ENCODE data around the gene CNTNAP2.

CNTNAP2 gene

DNA sequence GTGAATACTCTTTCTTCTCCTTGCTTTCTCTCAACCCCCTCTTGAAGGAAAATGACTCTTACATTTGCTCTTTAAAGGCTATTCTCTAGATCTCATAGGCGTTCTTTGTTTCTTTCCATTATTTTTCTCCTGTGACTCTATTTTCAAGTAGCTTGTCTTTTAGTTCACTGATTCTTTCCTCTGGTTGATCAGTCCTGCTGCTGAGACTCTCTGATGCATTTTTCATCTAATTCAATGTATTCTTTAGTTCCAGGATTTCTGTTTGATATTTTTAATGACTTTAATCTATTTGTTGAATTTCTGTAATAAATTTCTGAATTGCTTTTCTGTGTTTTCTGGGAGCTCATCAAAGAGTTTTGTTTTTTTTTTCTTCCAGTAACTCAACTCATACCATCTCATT, 397.7 kb downstream of the CNTNAP2 start:
- Histone ChIP-seq H3K9me3 (ENCODE audit: control insufficient read depth, low read length) (peaks cover 3% of the 10 kb centered on the region), H3K4me1 (ENCODE audit: control insufficient read depth, insufficient read depth, low read length) (no peaks in the 10 kb centered on the region), H3K4me3 (ENCODE audit: insufficient read depth, low read depth, low read length) (no peak overlapping the region), H3K27me3 (ENCODE audit: control insufficient read depth, insufficient read depth, low read length, poor library complexity, severe bottlenecking) (no peaks in the 10 kb centered on the region), H3K27ac (ENCODE audit: insufficient read depth, low read depth, low read length, poor library complexity, severe bottlenecking) (no peak overlapping the region), H3K36me3 (ENCODE audit: control insufficient read depth, insufficient read depth, low read length) (no peaks in the 10 kb centered on the region)
- 90 to 96% methylated on average over 1 of the region's 1 CpG for WGBS, 2 experiments

- no peaks in the 10 kb centered on the region for H3K36me3 ChIP-seq (ENCODE audit: control insufficient read depth, insufficient read depth, low read length)
- H3K4me3 ChIP-seq (ENCODE audit: insufficient read depth, low read depth, low read length): no peak overlapping the region
- no peaks in the 10 kb centered on the region for H3K9me3 ChIP-seq (ENCODE audit: control insufficient read depth, low read length)
- H3K4me1 ChIP-seq (ENCODE audit: control insufficient read depth, insufficient read depth, low read length): no peaks in the 10 kb centered on the region
- 100% methylated on average over 2 of the region's 2 CpGs; no CpG with 5 or more reads in 1 of the 2 experiments for WGBS, 2 experiments
- no peak overlapping the region for H3K27ac ChIP-seq (ENCODE audit: insufficient read depth, low read depth, low read length, poor library complexity, severe bottlenecking)
- no peaks in the 10 kb centered on the region for H3K27me3 ChIP-seq (ENCODE audit: control insufficient read depth, insufficient read depth, low read length, poor library complexity, severe bottlenecking)
These were observed 412.0 kb downstream of the CNTNAP2 start for GRCh38 chr7:146528581-146528980.

GRCh38 chr7:146539836-146540235, 423.2 kb downstream of the CNTNAP2 start:
- WGBS, 2 experiments: 75 to 84% methylated on average over 1 of the region's 1 CpG
- Histone ChIP-seq H3K27me3 (ENCODE audit: control insufficient read depth, insufficient read depth, low read length, poor library complexity, severe bottlenecking) (no peaks in the 10 kb centered on the region), H3K4me1 (ENCODE audit: control insufficient read depth, insufficient read depth, low read length) (no peaks in the 10 kb centered on the region), H3K27ac (ENCODE audit: insufficient read depth, low read depth, low read length, poor library complexity, severe bottlenecking) (no peak overlapping the region), H3K36me3 (ENCODE audit: control insufficient read depth, insufficient read depth, low read length) (no peaks in the 10 kb centered on the region), H3K4me3 (ENCODE audit: insufficient read depth, low read depth, low read length) (no peak overlapping the region), H3K9me3 (ENCODE audit: control insufficient read depth, low read length) (no peaks in the 10 kb centered on the region)

GRCh38 chr7:146542101-146542500, 425.5 kb downstream of the CNTNAP2 start:
- WGBS, 2 experiments: 89 to 92% methylated on average over 2 of the region's 2 CpGs

GRCh38 chr7:146544748-146545147, 428.1 kb downstream of the CNTNAP2 start:
- H3K4me3 ChIP-seq (ENCODE audit: insufficient read depth, low read depth, low read length): no peak overlapping the region
- WGBS, 2 experiments: 48 to 49% methylated on average over 2 of the region's 2 CpGs
- H3K4me1 ChIP-seq (ENCODE audit: control insufficient read depth, insufficient read depth, low read length): no peaks in the 10 kb centered on the region
- H3K36me3 ChIP-seq (ENCODE audit: control insufficient read depth, insufficient read depth, low read length): no peaks in the 10 kb centered on the region
- H3K27me3 ChIP-seq (ENCODE audit: control insufficient read depth, insufficient read depth, low read length, poor library complexity, severe bottlenecking): no peaks in the 10 kb centered on the region
- no peak overlapping the region for H3K27ac ChIP-seq (ENCODE audit: insufficient read depth, low read depth, low read length, poor library complexity, severe bottlenecking)
- no peaks in the 10 kb centered on the region for H3K9me3 ChIP-seq (ENCODE audit: control insufficient read depth, low read length)

More at GRCh38 chr7:146542101-146542500, 425.5 kb downstream of the CNTNAP2 start:
- Histone ChIP-seq H3K4me3 (ENCODE audit: insufficient read depth, low read depth, low read length) (no peak overlapping the region), H3K27me3 (ENCODE audit: control insufficient read depth, insufficient read depth, low read length, poor library complexity, severe bottlenecking) (no peaks in the 10 kb centered on the region), H3K27ac (ENCODE audit: insufficient read depth, low read depth, low read length, poor library complexity, severe bottlenecking) (no peak overlapping the region), H3K4me1 (ENCODE audit: control insufficient read depth, insufficient read depth, low read length) (no peaks in the 10 kb centered on the region), H3K9me3 (ENCODE audit: control insufficient read depth, low read length) (no peaks in the 10 kb centered on the region), H3K36me3 (ENCODE audit: control insufficient read depth, insufficient read depth, low read length) (no peaks in the 10 kb centered on the region)

- Histone ChIP-seq H3K27me3 (ENCODE audit: control insufficient read depth, insufficient read depth, low read length, poor library complexity, severe bottlenecking) (no peaks in the 10 kb centered on the region), H3K4me3 (ENCODE audit: insufficient read depth, low read depth, low read length) (no peak overlapping the region), H3K9me3 (ENCODE audit: control insufficient read depth, low read length) (no peaks in the 10 kb centered on the region), H3K27ac (ENCODE audit: insufficient read depth, low read depth, low read length, poor library complexity, severe bottlenecking) (no peak overlapping the region), H3K4me1 (ENCODE audit: control insufficient read depth, insufficient read depth, low read length) (no peaks in the 10 kb centered on the region), H3K36me3 (ENCODE audit: control insufficient read depth, insufficient read depth, low read length) (no peaks in the 10 kb centered on the region)
- 90 to 93% methylated on average over 1 of the region's 1 CpG for WGBS, 2 experiments
These were observed 432.2 kb downstream of the CNTNAP2 start for GRCh38 chr7:146548816-146549215.

GRCh38 chr7:146554556-146554955, 438.0 kb downstream of the CNTNAP2 start:
- Histone ChIP-seq H3K4me3 (ENCODE audit: insufficient read depth, low read depth, low read length) (no peak overlapping the region), H3K27me3 (ENCODE audit: control insufficient read depth, insufficient read depth, low read length, poor library complexity, severe bottlenecking) (no peaks in the 10 kb centered on the region), H3K9me3 (ENCODE audit: control insufficient read depth, low read length) (no peaks in the 10 kb centered on the region), H3K27ac (ENCODE audit: insufficient read depth, low read depth, low read length, poor library complexity, severe bottlenecking) (no peak overlapping the region), H3K4me1 (ENCODE audit: control insufficient read depth, insufficient read depth, low read length) (no peaks in the 10 kb centered on the region), H3K36me3 (ENCODE audit: control insufficient read depth, insufficient read depth, low read length) (no peaks in the 10 kb centered on the region)
- whole genome bisulfite sequencing, 2 experiments: 93% methylated on average over 6 of the region's 6 CpGs

GRCh38 chr7:146557971-146558469, 441.4 kb downstream of the CNTNAP2 start:
- no peaks in the 10 kb centered on the region for H3K27me3 ChIP-seq (ENCODE audit: control insufficient read depth, insufficient read depth, low read length, poor library complexity, severe bottlenecking)
- 84 to 90% methylated on average over 3 to 4 of the region's 4 CpGs for WGBS, 2 experiments
- no peaks in the 10 kb centered on the region for H3K36me3 ChIP-seq (ENCODE audit: control insufficient read depth, insufficient read depth, low read length)
- no peak overlapping the region for H3K4me3 ChIP-seq (ENCODE audit: insufficient read depth, low read depth, low read length)
- H3K27ac ChIP-seq (ENCODE audit: insufficient read depth, low read depth, low read length, poor library complexity, severe bottlenecking): no peak overlapping the region
- H3K9me3 ChIP-seq (ENCODE audit: control insufficient read depth, low read length): no peaks in the 10 kb centered on the region
- no peaks in the 10 kb centered on the region for H3K4me1 ChIP-seq (ENCODE audit: control insufficient read depth, insufficient read depth, low read length)

DNA sequence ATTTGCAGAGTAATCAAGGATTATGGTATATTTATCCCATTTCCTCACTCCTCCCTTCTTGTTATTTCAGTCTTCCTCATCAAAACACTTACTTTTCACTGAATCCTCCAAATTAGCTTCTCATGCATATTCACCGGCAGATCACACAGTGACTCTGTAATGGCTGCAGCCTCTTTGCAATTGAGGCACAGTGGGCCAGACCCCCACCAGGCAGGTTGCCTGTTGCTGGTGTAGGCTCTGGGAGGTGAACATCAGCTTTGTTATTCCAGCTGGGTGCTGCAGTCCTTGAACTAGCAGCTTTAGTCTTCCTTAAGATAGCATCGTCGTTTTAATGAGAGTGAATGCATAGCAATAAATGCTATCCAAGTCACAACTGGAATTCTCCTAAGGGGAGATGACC, 449.3 kb downstream of the CNTNAP2 start:
- Histone ChIP-seq H3K27ac (ENCODE audit: insufficient read depth, low read depth, low read length, poor library complexity, severe bottlenecking) (no peak overlapping the region), H3K4me3 (ENCODE audit: insufficient read depth, low read depth, low read length) (no peak overlapping the region), H3K27me3 (ENCODE audit: control insufficient read depth, insufficient read depth, low read length, poor library complexity, severe bottlenecking) (no peaks in the 10 kb centered on the region), H3K36me3 (ENCODE audit: control insufficient read depth, insufficient read depth, low read length) (no peaks in the 10 kb centered on the region), H3K4me1 (ENCODE audit: control insufficient read depth, insufficient read depth, low read length) (no peaks in the 10 kb centered on the region), H3K9me3 (ENCODE audit: control insufficient read depth, low read length) (no peaks in the 10 kb centered on the region)
- WGBS, 2 experiments: 84 to 87% methylated on average over 3 of the region's 3 CpGs

DNA sequence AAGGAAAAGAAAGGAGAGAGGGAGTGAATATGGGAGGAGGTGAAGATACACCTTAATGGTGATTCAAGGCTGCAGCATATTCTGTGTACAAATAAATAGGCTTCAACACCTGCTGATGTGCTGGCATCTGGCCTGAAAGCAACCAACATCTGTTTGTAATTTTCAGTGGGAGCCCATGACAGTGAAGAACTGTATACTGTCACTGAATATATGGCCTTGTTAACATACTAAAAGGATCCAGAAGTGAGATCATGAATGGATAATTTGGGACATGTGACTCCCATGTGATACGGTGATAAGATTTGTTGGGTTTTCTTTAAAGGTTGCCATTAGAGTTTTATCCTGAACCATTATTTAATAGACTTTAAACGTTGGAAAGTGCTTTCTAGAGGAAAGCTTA, 459.3 kb downstream of the CNTNAP2 start:
- 0% methylated on average over 1 of the region's 2 CpGs for WGBS, 2 experiments
- no peaks in the 10 kb centered on the region for H3K27me3 ChIP-seq (ENCODE audit: control insufficient read depth, insufficient read depth, low read length, poor library complexity, severe bottlenecking)
- no peaks in the 10 kb centered on the region for H3K4me1 ChIP-seq (ENCODE audit: control insufficient read depth, insufficient read depth, low read length)
- H3K9me3 ChIP-seq (ENCODE audit: control insufficient read depth, low read length): no peaks in the 10 kb centered on the region
- H3K36me3 ChIP-seq (ENCODE audit: control insufficient read depth, insufficient read depth, low read length): no peaks in the 10 kb centered on the region
- H3K4me3 ChIP-seq (ENCODE audit: insufficient read depth, low read depth, low read length): no peak overlapping the region
- H3K27ac ChIP-seq (ENCODE audit: insufficient read depth, low read depth, low read length, poor library complexity, severe bottlenecking): no peak overlapping the region

DNA sequence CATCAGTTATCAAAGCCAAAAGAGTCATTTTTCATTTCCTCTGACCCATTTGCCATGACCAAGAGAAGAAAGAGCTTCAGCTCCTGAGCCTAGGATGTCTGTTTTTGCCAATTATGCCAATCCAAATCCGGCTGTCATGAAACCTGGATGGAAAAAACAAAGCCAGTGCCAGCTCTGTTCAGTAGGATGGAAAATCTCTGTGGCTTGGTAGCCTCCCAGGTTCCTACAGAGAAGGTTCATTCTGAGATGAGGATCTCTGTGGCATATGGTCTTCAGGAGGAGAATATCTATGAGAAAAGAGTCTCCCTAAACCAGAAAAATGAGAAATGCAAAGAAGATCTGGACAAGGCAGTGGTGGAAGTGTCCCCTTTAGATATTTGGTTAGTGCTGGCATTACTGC, 475.4 kb downstream of the CNTNAP2 start:
- no peaks in the 10 kb centered on the region for H3K27me3 ChIP-seq (ENCODE audit: control insufficient read depth, insufficient read depth, low read length, poor library complexity, severe bottlenecking)
- H3K4me3 ChIP-seq (ENCODE audit: insufficient read depth, low read depth, low read length): no peak overlapping the region
- 84 to 87% methylated on average over 1 of the region's 1 CpG for WGBS, 2 experiments
- H3K9me3 ChIP-seq (ENCODE audit: control insufficient read depth, low read length): no peaks in the 10 kb centered on the region
- H3K27ac ChIP-seq (ENCODE audit: insufficient read depth, low read depth, low read length, poor library complexity, severe bottlenecking): no peak overlapping the region
- H3K36me3 ChIP-seq (ENCODE audit: control insufficient read depth, insufficient read depth, low read length): no peaks in the 10 kb centered on the region
- no peaks in the 10 kb centered on the region for H3K4me1 ChIP-seq (ENCODE audit: control insufficient read depth, insufficient read depth, low read length)

All from ectodermal cell (in vitro differentiated cells).